SK-N-SH (cell line): ENCODE data around the gene RAB12. TPM values are rescaled to one million over a fixed set of nuclear protein-coding genes. Genes with fewer than 3 reads are reported as not detected.

Experiments
- CTCF ChIA-PET: fragments of 300-600, 350-600 bp; formaldehyde crosslinking; extraction: SDS; loops from one replicate; lab custom pipeline; 2021; lab: Yijun Ruan, JAX
- POLR2A ChIA-PET: fragments of 350-600 bp; sonication (Branson Sonifier 250); formaldehyde crosslinking; extraction: SDS; loops from one replicate; lab custom pipeline; 2020; ENCODE audit warnings: antibody characterized with exemption, inconsistent platforms; lab: Yijun Ruan, JAX
- DNase-seq: peaks from one replicate; pipeline ENCODE4 v3.0.0; 2012
- H2AFZ ChIP-seq: fragments of 200-600 bp; sonication (generic); 2 replicates; pipeline ENCODE4 v1.8.1; 2016; ENCODE audit warnings: antibody characterized with exemption, mild to moderate bottlenecking, low read depth
- H3F3A ChIP-seq: fragments of 200-600 bp; sonication (generic); replicated peaks from 2 replicates; pipeline ENCODE3; 2016; ENCODE audit warnings: antibody characterized with exemption, mild to moderate bottlenecking; ENCODE audit not compliant: insufficient read depth
- H3K27ac ChIP-seq, 2 experiments: fragments of 200-500 bp in 1 of 2; fragments of 200-600 bp in 1 of 2; sonication (Bioruptor generic) in 1 of 2; sonication (generic), shearing (Covaris generic) in 1 of 2; 2 replicates each; pipeline versions ENCODE4 v1.5.1 to v1.6.1; 2014 to 2016; ENCODE audit warnings: low read depth in 2 of 2, inconsistent platforms in 1 of 2, low read length in 1 of 2, mild to moderate bottlenecking in 1 of 2, mixed read lengths in 1 of 2
- H3K27me3 ChIP-seq: fragments of 200-600 bp; sonication (generic), shearing (Covaris generic); 2 replicates; pipeline ENCODE4 v1.6.1; 2016; ENCODE audit warnings: mixed run types; ENCODE audit not compliant: insufficient read depth
- H3K36me3 ChIP-seq, 2 experiments: fragments of 200-500 bp in 1 of 2; fragments of 200-600 bp in 1 of 2; sonication (Bioruptor generic) in 1 of 2; sonication (generic) in 1 of 2; replicated peaks in 1 of 2; 2 replicates each; pipeline versions ENCODE3 to v1.5.1; 2014 to 2016; ENCODE audit warnings: low read length in 1 of 2, mild to moderate bottlenecking in 1 of 2; ENCODE audit not compliant: insufficient read depth in 2 of 2, control insufficient read depth in 1 of 2
- H3K4me1 ChIP-seq, 2 experiments: fragments of 200-500 bp in 1 of 2; fragments of 200-600 bp in 1 of 2; sonication (Bioruptor generic) in 1 of 2; sonication (generic), shearing (Covaris generic) in 1 of 2; 2 replicates each; pipeline versions ENCODE4 v1.5.1 to v1.6.1; 2014 to 2016; ENCODE audit warnings: low read depth in 1 of 2, low read length in 1 of 2, mixed run types in 1 of 2; ENCODE audit not compliant: insufficient read depth in 2 of 2, control insufficient read depth in 1 of 2
- H3K4me2 ChIP-seq: fragments of 200-600 bp; sonication (generic), shearing (Covaris generic); 2 replicates; pipeline ENCODE4 v1.6.1; 2017; ENCODE audit warnings: mixed run types
- H3K4me3 ChIP-seq, 2 experiments: fragments of 200-500 bp in 1 of 2; fragments of 200-600 bp in 1 of 2; sonication (Bioruptor generic) in 1 of 2; sonication (generic), shearing (Covaris generic) in 1 of 2; 2 replicates each; pipeline versions ENCODE4 v1.5.1 to v1.8.1; 2014 to 2016; ENCODE audit warnings: low read depth in 2 of 2, inconsistent platforms in 1 of 2, low read length in 1 of 2, mild to moderate bottlenecking in 1 of 2, mixed read lengths in 1 of 2, moderate library complexity in 1 of 2
- H3K79me2 ChIP-seq: fragments of 200-600 bp; sonication (generic); 2 replicates; pipeline ENCODE4 v1.8.1; 2017; ENCODE audit warnings: mild to moderate bottlenecking; ENCODE audit not compliant: insufficient read depth
- H3K9ac ChIP-seq: fragments of 200-600 bp; sonication (generic); 2 replicates; pipeline ENCODE4 v1.6.1; 2017; ENCODE audit warnings: mixed run types
- H3K9me2 ChIP-seq: fragments of 200-600 bp; sonication (generic); 2 replicates; pipeline ENCODE4 v1.6.1; 2017; ENCODE audit warnings: mixed run types
- H3K9me3 ChIP-seq: fragments of 200-600 bp; sonication (generic); 2 replicates; pipeline ENCODE4 v1.6.1; 2017; ENCODE audit warnings: mixed run types, mild to moderate bottlenecking, moderate library complexity
- H4K20me1 ChIP-seq: fragments of 200-600 bp; sonication (generic); 2 replicates; pipeline ENCODE4 v1.6.1; 2017; ENCODE audit warnings: mild to moderate bottlenecking, mixed run types; ENCODE audit not compliant: insufficient read depth
- EZH2phosphoT487 ChIP-seq: fragments of 200-600 bp; sonication (generic); IDR thresholded peaks from 2 replicates; pipeline ENCODE4 v1.6.1; 2017; ENCODE audit warnings: low read depth, mixed run types, mild to moderate bottlenecking, antibody characterized with exemption, moderate library complexity, borderline replicate concordance
- FOSL2 ChIP-seq: IDR thresholded peaks from 2 replicates; pipeline ENCODE4 v1.4.0; 2012; ENCODE audit warnings: low read depth, mild to moderate bottlenecking, moderate library complexity, borderline replicate concordance
- MXI1 ChIP-seq: IDR thresholded peaks from 2 replicates; pipeline ENCODE4 v1.6.1; 2012; ENCODE audit warnings: mild to moderate bottlenecking, low read depth, low read length, improper control_type of control experiment
- RAD21 ChIP-seq: IDR thresholded peaks from 2 replicates; pipeline ENCODE4 v1.6.1; 2012; ENCODE audit warnings: mild to moderate bottlenecking, low read length
- RFX5 ChIP-seq: IDR thresholded peaks from 2 replicates; pipeline ENCODE4 v1.6.1; 2012; ENCODE audit warnings: mild to moderate bottlenecking, improper control_type of control experiment, low read length
- SIN3A ChIP-seq: IDR thresholded peaks from 2 replicates; pipeline ENCODE4 v1.6.1; 2012; ENCODE audit warnings: low read depth, mild to moderate bottlenecking, low read length, moderate library complexity, borderline replicate concordance
- TAF1 ChIP-seq: IDR thresholded peaks from 2 replicates; pipeline ENCODE4 v1.6.1; 2012; ENCODE audit warnings: low read depth, mild to moderate bottlenecking, low read length, moderate library complexity, borderline replicate concordance
- WGBS: methylation state at CpG from one replicate; pipeline ENCODE4 v1.1.6; 2017; ENCODE audit warnings: low lambda C conversion rate; 5-methylcytosine and 5-hydroxymethylcytosine counted together
- polyA plus RNA-seq, 3 experiments: library from polyadenylated mRNA; depleted of rRNA; stranded (reverse); fragments of >200 nt; gene quantifications; 2 replicates each; pipeline ENCODE4 v1.2.3, GENCODE V29; 2012
- TF ChIP-seq, protein P1 (sequence below): IDR thresholded peaks from 2 replicates; pipeline ENCODE4; 2012

RAB12 gene
- polyA plus RNA-seq, 1 of the 3 experiments (the other 2 are of a cell fraction), result 11.0 TPM

DNA sequence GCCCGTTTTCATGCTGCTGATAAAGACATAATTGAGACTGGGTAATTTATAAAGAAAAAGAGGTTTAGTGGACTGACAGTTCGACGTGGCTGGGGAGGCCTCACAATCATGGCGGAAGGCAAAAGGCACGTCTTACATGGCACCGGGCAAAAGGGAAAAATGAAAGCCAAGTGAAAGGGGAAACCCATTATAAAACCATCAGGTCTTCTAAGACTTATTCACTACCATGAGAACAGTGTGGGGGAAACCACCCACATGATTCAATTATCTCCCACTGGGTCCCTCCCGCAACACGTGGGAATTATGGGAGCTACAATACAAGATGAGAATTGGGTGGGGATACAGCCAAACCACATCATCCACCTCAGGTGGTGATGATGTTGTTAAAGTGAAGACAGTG, 3.3 kb upstream of the RAB12 start:
- H3K36me3 ChIP-seq, result no peaks in the 10 kb centered on the region
- H2AFZ ChIP-seq, result no peak overlapping the region
- no peak for DNase-seq
- peaks cover 5% of the 10 kb centered on the region; the same call in 1 of the 2 replicates for H3K27me3 ChIP-seq
- CTCF ChIA-PET, result interaction anchor here (0.7 kb wide), 1 partner anchor 21 kb away, joined by 3 read pairs; no protein-coding TSS in a partner anchor
- H3K4me1 ChIP-seq, result peaks cover under 1 to 6% of the 10 kb centered on the region in 2 experiments; a peak in 3 of 4 replicates
- H3K4me3 ChIP-seq, result no peak overlapping the region
- H3K9me3 ChIP-seq, result no peaks in the 10 kb centered on the region
- H3K79me2 ChIP-seq, result peaks cover 13% of the 10 kb centered on the region
- 69% methylated on average over 8 of the region's 8 CpGs for WGBS
- TF ChIP-seq, protein P1, sequence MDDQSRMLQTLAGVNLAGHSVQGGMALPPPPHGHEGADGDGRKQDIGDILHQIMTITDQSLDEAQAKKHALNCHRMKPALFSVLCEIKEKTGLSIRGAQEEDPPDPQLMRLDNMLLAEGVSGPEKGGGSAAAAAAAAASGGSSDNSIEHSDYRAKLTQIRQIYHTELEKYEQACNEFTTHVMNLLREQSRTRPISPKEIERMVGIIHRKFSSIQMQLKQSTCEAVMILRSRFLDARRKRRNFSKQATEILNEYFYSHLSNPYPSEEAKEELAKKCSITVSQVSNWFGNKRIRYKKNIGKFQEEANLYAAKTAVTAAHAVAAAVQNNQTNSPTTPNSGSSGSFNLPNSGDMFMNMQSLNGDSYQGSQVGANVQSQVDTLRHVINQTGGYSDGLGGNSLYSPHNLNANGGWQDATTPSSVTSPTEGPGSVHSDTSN, result no peak
- H3K9me2 ChIP-seq, result no peaks in the 10 kb centered on the region
- H3K9ac ChIP-seq, result no peak overlapping the region
- no peak overlapping the region for H3K27ac ChIP-seq
- H4K20me1 ChIP-seq, result peaks cover 12% of the 10 kb centered on the region
- H3K4me2 ChIP-seq, result no peak overlapping the region
- H3F3A ChIP-seq, result no peaks in the 10 kb centered on the region
- POLR2A ChIA-PET, result no interaction called here

GRCh38 chr18:8607776-8608742, 1.2 kb upstream of the RAB12 start:
- Histone ChIP-seq H3K9me3 (no peaks in the 10 kb centered on the region), H4K20me1 (peaks cover 33% of the 10 kb centered on the region), H3K4me3 (no peak overlapping the region), H3K36me3 (peaks cover 4 to 5% of the 10 kb centered on the region in 2 experiments), H3K9me2 (no peaks in the 10 kb centered on the region), H3K4me2 (no peak overlapping the region), H3K27ac (no peak overlapping the region), H3K4me1 (peaks cover 10 to 21% of the 10 kb centered on the region in 2 experiments), H3F3A (no peaks in the 10 kb centered on the region), H3K27me3 (peaks cover 5% of the 10 kb centered on the region; the same call in 1 of the 2 replicates)
- DNase-seq, result no peak
- CTCF ChIA-PET, result interaction anchor here (1.5 to 2.0 kb wide), 7 partner anchors 8 to 47 kb away, joined by 3 to 18 read pairs (median 6); no protein-coding TSS in a partner anchor
- no peak for TF ChIP-seq SIN3A
- no peak for TF ChIP-seq TAF1
- TF ChIP-seq FOSL2, result no peak
- TF ChIP-seq MXI1, result no peak
- no peak for TF ChIP-seq RAD21
- TF ChIP-seq RFX5, result no peak
- TF ChIP-seq EZH2phosphoT487, result no peak
- TF ChIP-seq, all 33 proteins: peak for 0
- 86% methylated on average over 18 of the region's 18 CpGs for WGBS
- Histone ChIP-seq H3K9ac (no peak overlapping the region), H2AFZ (peak overlapping the region; percentile 95; the same call in 1 of the 2 replicates), H3K79me2 (peaks cover 34% of the 10 kb centered on the region)
- POLR2A ChIA-PET, result no interaction called here
